ENCODE data around the gene DNAH6. TPM values are rescaled to one million over a fixed set of nuclear protein-coding genes. Genes with fewer than 3 reads are reported as not detected.

DNAH6 gene
- polyA plus RNA-seq, 3 donors = 0.04 TPM; not detected in 2

GRCh38 chr2:84797271-84797670 is 281.0 kb downstream of the DNAH6 start:
- no peak for TF ChIP-seq CTCF (IDR thresholded peaks at IDR 0.05)
- Histone ChIP-seq H3K36me3 (replicated peaks in 1 of 2; ENCODE audit: control insufficient read depth in 1 of 2, insufficient read depth in 2 of 2, low read length in 2 of 2) (no peaks in the 10 kb centered on the region), H3K4me2 (replicated peaks; ENCODE audit: extremely low read depth, low read length, poor library complexity, severe bottlenecking) (no peak overlapping the region), H4K20me1 (ENCODE audit: insufficient read depth, low read length) (no peaks in the 10 kb centered on the region), H3K4me3 (replicated peaks in 1 of 3; ENCODE audit: low read depth in 2 of 3, low read length in 3 of 3) (no peak overlapping the region), H3K79me2 (ENCODE audit: insufficient read depth, low read length) (no peaks in the 10 kb centered on the region), H3K9me3 (replicated peaks in 1 of 2; ENCODE audit: control insufficient read depth in 1 of 2, insufficient read depth in 1 of 2, low read length in 2 of 2) (peaks cover 0 to 10% of the 10 kb centered on the region in 2 donors), H3K27me3 (ENCODE audit: control insufficient read depth in 2 of 2, insufficient read depth in 2 of 2, low read length in 2 of 2) (no peaks in the 10 kb centered on the region), H3K4me1 (ENCODE audit: control insufficient read depth in 1 of 2, insufficient read depth in 2 of 2, low read length in 2 of 2) (no peaks in the 10 kb centered on the region), H2AFZ (ENCODE audit: insufficient read depth, low read depth, low read length, poor library complexity, severe bottlenecking) (no peak overlapping the region), H3K27ac (ENCODE audit: low read depth in 1 of 2, low read length in 2 of 2) (no peak overlapping the region), H3K9ac (ENCODE audit: insufficient read depth, low read length, poor library complexity, severe bottlenecking) (no peak overlapping the region)
- no peak overlapping the region for H3K4me3 Mint-ChIP-seq
- no peaks in the 10 kb centered on the region for H3K36me3 Mint-ChIP-seq
- H3K27ac Mint-ChIP-seq = no peak overlapping the region
- DNase-seq = no peak
- H3K9me3 Mint-ChIP-seq = peaks cover 3 to 20% (median 7%) of the 10 kb centered on the region in 7 donors
- H3K27me3 Mint-ChIP-seq (ENCODE audit: low read depth in 3 of 3) = peaks cover 1 to 2% (median 2%) of the 10 kb centered on the region in 3 donors
- peaks cover 2% of the 10 kb centered on the region for H3K4me1 Mint-ChIP-seq
- intact Hi-C loops (cut with micrococcal nuclease) = no loop called here
- no CpG with 5 or more reads among the region's 3 CpGs for WGBS (ENCODE audit: insufficient coverage)

- no peak overlapping the region for H3K9ac ChIP-seq (ENCODE audit: insufficient read depth, low read length, poor library complexity, severe bottlenecking)
- no peak overlapping the region for H3K4me3 Mint-ChIP-seq
- intact Hi-C loops (cut with micrococcal nuclease) = no loop called here
- H3K4me1 ChIP-seq (ENCODE audit: control insufficient read depth in 1 of 2, insufficient read depth in 2 of 2, low read length in 2 of 2) = no peaks in the 10 kb centered on the region
- H3K9me3 Mint-ChIP-seq = peaks cover 3 to 18% (median 9%) of the 10 kb centered on the region in 7 donors
- no peak overlapping the region for H3K27ac Mint-ChIP-seq
- peaks cover 2% of the 10 kb centered on the region for H3K4me1 Mint-ChIP-seq
- no peak overlapping the region for H3K4me2 ChIP-seq (replicated peaks; ENCODE audit: extremely low read depth, low read length, poor library complexity, severe bottlenecking)
- no CpG with 5 or more reads among the region's 1 CpG for WGBS (ENCODE audit: insufficient coverage)
- H3K27me3 ChIP-seq (ENCODE audit: control insufficient read depth in 2 of 2, insufficient read depth in 2 of 2, low read length in 2 of 2) = no peaks in the 10 kb centered on the region
- H3K79me2 ChIP-seq (ENCODE audit: insufficient read depth, low read length) = no peaks in the 10 kb centered on the region
- H3K36me3 Mint-ChIP-seq = no peaks in the 10 kb centered on the region
- H3K4me3 ChIP-seq (replicated peaks in 1 of 3; ENCODE audit: low read depth in 2 of 3, low read length in 3 of 3) = no peak overlapping the region
- H3K27ac ChIP-seq (ENCODE audit: low read depth in 1 of 2, low read length in 2 of 2) = no peak overlapping the region
- H3K27me3 Mint-ChIP-seq (ENCODE audit: low read depth in 3 of 3) = peaks cover 0 to 2% (median 1%) of the 10 kb centered on the region in 3 donors
- no peak for TF ChIP-seq CTCF (IDR thresholded peaks at IDR 0.05)
- DNase-seq = no peak
- H4K20me1 ChIP-seq (ENCODE audit: insufficient read depth, low read length) = no peaks in the 10 kb centered on the region
- H2AFZ ChIP-seq (ENCODE audit: insufficient read depth, low read depth, low read length, poor library complexity, severe bottlenecking) = no peak overlapping the region
- H3K9me3 ChIP-seq (replicated peaks in 1 of 2; ENCODE audit: control insufficient read depth in 1 of 2, insufficient read depth in 1 of 2, low read length in 2 of 2) = peaks cover 0 to 4% of the 10 kb centered on the region in 2 donors
- H3K36me3 ChIP-seq (replicated peaks in 1 of 2; ENCODE audit: control insufficient read depth in 1 of 2, insufficient read depth in 2 of 2, low read length in 2 of 2) = no peaks in the 10 kb centered on the region
Observed at GRCh38 chr2:84799772-84800171, 283.5 kb downstream of the DNAH6 start.
